HL-60/S4 (cell line): ENCODE measurements around the gene BTF3.

Experiments
- in situ Hi-C: fragments of 300-500 bp; cut with MboI; formaldehyde crosslinking; loops from 2 replicates; pipeline ENCODE4 v1.14.3; 2022; ENCODE audit warnings: low sequenced_read_pairs

The BTF3 gene

DNA sequence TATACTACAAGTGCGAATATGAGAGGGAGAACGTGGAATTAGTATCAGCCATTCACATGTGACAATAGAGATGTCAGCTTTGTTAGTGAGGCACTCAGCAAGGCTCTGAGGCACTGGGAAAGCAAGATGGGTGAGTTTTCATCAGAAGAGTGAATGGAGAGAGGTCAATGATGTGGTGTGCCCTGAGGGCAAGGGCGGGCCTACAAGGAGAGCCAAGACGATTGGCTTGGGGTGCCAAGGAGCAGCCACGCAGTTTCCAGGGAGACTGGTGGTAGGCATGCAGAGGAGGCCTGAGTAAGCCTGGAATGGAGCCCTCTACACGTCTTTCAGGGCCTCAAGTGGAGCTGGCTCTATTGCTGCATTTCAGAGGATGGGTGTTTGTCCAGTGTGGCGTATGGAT lies 24.7 kb downstream of the BTF3 start:
- in situ Hi-C loops = no loop called here

DNA sequence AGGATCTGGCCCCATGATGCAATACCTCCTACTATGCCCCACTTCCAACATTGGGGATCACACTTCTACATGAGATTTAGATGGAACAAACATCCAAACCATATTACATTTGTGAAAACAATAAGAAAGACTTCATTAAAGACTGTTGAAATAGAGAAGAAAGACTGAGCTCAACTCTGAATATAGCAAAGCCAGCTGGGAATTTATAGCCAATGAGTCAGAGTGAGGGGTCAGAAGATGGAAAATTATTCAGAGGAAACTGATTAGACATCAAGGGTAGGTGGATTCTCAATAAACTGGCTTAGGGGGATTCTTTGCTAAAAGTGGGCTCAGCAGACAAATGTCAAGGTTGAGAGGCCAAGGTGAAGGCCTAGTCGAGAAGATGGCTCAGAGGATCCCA lies 25.6 kb downstream of the BTF3 start:
- in situ Hi-C loops = no loop called here

DNA sequence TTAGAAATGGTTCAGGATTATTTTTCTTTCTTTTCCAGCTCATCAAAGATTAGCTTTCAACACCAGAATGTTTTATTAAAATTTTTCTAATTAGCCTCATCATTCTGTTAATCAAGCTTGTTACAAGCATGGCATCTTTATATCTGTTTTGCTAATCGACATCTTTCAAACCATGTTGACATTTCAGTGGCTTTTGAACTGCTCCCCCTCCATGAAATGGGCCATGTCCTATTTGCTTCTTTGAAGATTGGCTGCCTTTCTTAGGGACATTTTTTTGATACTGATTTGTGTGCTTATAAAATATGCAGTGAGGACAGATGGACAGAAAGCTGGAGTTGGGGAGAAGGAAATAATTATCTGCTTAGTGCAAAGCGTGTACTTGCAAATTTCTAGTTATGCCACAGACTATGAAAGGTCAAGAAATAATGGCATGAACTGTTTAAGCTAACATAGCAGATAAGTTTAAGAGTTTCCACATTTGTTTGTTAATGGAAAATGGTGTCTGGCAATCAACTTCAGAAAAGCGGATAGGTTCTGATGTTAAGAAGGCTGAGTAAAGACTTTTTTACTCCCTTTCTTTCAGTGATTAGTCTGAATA lies 27.5 kb downstream of the BTF3 start:
- in situ Hi-C loops = no loop called here

DNA sequence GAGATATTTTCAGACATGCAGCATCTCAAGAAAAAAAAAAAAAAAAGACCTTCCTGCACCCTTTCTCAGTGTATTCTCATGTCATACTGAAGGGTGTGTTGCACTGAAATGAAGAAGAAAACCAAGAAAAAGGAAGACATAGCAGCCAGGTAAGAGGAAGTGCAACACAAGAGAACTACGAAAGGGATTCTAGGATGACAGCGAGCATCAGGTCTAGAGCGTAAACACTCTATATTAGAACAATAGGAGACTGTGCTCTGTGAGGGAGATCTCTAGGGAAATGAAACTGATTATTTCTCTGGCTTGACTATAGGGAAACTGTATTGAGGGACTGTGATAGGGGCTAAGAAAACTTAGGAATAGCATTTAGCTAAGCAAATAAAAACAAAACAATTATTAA lies 30.0 kb downstream of the BTF3 start:
- in situ Hi-C loops = no loop called here

DNA sequence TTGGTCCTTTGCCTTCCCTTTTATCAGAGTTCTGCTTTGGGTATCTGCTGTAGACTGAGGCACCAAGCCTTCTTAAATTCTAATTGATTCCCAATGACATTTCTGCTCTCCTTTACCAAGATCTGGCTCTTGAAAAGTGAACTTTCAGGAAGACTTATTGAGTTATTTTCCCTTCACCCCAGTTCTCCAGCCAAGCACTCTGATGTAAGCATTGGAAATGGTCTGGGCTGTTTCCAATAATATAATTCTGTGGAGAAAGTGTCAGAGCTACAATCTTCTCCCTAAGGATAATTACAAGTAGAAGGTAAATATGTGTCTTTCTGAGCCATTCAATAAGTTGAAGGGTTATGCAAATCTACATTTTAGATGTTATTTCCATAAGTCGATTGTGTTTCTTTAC lies 30.8 kb downstream of the BTF3 start:
- in situ Hi-C loops = no loop called here

DNA sequence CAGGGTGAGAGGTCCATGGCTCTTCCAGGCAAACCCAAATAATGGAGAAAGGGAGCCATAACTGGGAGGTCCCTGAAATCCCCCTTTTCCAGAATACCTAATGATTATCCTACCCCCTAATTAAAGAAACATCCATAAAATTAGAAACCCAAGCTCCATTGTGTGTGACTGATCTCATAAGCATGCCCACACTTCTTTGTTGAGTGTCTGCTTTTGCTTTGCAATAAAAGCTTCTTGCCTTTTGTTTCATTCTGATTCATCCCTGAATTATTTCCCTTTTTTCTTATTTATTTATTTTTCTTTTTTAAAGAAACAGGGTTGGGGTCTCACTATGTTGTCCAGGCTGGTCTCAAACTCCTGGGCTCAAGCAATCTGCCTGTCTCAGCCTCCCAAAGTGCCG lies 33.1 kb downstream of the BTF3 start:
- in situ Hi-C loops = no loop called here

DNA sequence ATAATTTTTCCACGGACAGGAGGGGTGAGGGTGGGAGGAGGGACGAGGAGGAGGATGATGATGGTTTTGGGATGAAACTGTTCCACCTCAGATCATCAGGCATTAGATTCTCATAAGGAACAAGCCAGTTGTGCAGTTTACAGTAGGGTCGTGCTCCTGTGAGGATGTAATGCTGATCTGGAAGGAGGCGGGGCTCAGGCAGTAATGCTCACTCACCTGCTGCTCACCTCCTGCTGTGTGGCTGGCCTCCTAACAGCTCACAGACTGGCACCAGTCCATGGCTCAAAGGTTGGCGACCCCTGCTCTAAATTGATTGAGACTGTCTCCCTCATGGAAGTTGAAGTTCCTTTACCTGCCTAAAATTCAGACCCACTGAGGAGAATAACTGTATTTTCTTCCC lies 34.0 kb downstream of the BTF3 start:
- in situ Hi-C loops = no loop called here

DNA sequence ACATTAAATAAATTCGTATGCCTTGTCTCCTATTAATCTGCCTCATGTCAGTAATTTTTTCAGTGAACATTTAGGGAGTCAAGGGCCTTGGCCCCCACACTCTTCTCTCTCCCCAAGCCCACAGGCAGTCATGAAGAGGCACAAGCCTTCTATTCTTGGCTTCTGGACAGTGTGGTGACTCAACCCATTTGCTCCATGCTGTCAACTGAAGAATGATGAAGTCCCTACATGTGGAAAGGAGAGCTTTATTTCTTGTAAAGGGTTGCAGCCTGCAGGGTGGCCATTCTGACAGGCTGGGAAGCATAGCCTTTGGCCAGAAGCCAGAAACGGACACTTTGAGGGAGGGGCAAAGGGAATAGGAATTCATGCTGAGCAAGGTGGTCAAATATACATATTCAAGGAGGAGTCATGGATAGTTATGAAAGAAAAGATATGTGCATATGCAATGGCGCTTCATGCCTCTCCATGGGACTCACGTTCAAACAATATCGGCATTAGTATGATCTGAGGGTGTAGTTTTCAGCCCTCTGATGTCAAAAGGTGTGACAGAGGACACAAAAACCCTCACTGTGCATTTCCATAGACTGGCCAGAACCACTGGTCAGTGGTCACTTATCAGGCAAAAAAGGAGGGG lies 35.9 kb downstream of the BTF3 start:
- in situ Hi-C loops = no loop called here

DNA sequence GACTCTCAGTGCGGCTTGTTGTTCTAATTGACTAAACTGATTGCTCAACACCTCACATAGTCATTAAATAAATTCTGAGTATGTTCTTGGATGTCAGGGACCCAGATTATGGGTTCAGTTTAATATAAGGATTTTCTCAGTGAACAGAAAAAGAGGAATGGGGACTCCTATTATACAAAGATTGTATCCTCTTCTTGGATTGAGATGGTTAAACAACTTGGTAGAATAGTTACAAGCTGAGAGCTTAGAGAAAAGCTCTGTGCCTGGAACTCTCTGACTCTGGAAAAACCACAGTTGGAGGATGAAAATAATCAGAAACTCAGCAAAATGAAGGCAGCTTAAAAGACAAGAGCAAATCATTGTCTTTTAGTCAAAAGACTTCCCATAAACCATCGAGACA lies 36.7 kb downstream of the BTF3 start:
- in situ Hi-C loops = no loop called here

DNA sequence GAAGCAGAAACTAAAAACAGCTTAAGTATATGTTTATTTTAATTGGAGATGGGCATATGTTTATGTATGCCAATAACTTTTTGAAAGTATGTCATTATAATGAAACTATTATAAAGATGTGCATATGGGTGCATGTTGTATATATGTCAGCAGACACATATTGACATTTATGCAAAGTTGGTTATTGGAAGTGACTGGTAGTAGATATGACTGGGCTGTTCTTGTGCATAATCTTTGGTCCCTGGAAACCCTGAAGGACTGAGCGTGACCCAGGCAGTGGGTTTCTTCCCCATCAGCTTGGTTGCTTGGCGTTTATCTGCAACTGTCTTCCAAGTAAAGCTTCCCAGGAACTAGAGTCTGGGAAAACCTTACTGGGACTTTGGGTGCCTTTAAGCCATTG lies 41.5 kb downstream of the BTF3 start:
- in situ Hi-C loops = no loop called here

DNA sequence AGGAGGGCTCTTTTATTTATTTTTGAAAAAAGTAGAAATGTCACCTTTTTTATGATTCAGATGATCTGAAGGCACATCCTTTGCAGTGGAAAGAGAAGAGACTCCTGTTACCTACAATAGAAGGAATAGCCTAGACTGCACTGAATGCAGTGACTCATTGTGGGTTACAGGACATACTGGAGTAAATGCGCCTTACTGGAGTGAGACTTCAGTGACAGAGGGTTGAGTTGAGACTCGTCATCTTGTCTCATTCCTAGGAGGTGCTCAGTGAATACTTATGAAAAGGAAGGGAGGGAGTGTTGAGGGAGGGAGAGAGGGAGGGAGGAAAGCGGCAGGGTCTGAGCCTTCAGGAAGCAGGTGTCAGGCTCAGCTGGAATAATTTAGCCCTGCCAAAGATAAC lies 42.0 kb downstream of the BTF3 start:
- in situ Hi-C loops = no loop called here

DNA sequence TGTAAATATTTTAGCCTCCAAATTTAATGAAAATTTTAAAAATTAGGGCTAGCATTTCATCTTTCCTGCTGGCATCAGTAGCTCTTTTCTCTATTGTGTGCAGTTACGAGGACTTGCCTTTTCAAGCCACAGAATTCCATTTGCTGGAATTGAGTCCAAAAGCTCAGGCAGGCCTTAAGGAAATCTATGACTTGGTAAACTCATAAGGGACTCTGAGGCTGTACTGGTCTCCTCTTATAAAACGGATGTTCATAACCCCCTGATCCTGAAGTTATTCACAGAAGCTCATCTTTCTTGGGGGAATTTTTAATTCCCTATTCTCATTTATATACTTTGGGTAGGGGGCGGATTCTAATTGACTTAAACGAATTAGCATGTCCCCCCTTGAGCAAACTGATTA lies 43.8 kb downstream of the BTF3 start:
- in situ Hi-C loops = no loop called here

DNA sequence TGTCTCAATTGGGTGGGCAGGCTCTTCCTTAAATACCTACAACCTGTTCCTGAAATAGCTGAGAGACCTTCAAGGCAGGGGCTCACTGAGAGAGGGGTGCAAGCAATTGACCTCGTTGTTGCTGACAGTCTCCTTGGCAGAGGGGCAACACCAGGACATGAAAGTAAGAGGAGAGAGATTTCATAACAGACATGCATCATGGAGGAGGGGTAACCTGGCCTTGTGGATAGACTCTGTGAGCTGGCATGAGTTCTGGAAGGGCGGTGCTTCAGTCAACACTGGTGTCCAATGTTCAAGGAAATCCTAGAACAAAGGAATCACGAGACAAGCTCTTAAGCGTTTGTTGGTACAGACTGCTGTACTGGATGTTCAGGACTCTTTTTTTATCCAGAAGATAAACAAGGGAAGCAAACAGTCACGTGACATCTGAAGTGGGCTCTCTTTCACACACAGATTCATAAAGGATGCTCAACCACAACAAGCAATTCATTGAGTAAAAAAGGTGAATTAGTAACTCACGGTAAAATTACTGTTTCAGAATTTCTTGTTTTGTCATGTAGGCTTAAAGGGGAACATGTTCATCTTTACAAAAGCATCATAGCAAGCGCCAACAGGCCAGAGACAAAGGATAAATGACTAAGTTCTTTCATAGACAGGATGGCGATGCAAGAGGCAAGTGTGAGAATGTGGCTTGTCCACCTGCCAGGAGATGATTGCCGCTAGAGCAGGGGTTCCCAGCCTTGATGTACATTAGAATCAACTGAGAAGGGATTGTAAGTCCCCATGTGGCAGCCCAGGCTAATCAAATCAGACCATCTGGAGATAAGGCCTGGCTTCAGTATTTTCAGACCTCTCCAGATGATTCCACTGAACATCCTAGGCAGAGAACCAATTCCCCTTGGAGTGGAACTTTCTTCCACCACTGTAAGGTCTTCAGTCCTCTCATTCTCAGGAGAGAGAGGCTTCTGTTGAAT lies 46.5 kb downstream of the BTF3 start:
- in situ Hi-C loops = no loop called here

DNA sequence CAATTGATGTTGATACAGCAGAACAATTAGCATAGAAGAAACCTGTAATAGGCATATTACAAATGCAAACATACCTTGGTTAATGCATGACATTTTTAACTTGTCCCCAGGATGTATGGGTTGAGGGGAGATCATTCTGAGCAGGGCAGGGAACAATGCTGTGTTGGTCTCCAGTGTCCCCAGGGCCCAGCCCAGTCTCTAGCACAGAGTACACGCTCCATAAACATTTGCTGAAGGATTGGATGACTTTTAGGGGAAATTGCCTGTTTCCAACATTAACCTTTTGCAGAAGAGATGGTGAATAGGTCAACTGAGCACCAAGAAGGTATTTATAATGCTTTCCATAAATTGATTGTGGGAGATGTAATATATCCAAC lies 47.1 kb downstream of the BTF3 start:
- in situ Hi-C loops = no loop called here

DNA sequence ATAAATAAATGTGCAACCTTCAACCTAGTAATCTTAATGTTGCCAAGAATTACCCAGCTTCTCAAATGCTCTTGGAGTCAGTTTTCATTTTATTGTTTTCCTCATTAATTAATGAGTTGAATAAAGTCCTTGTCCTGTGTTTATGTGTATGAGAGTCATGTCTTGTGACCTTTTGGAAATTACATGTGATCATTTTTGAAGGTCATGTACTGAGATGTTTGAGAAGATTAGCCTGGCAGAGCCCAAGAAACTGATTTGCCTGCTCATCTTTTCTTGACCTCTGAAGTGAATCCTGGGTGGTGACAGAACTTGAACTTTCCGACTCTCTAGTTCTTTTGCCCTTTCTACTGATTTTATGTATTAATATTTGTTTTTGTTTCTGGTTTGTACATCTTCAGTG lies 51.8 kb downstream of the BTF3 start:
- in situ Hi-C loops = no loop called here

DNA sequence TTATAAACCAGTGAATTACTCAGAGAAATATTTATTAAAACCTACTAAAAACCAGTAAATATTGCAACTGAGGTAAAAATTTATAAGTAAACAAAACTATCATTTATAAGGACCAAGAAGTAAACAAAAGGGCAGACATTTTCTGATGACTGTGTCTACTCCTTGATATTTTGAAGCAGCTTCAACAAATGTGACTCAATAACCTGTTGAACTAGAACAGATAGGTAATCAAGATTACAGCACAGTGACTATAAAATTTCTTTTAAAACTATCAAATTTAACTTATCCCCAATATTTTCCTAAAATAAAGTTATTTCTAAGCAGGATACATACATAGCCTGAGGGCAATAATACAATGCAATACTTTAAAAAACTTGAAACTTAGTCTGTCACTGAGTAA lies 54.4 kb downstream of the BTF3 start:
- in situ Hi-C loops = no loop called here
